22Rv1 (cell line): Measurements from ENCODE around the gene SCEL.

ENCODE experiments used
- ZFX ChIP-seq: fragments of 450-650 bp; IDR thresholded peaks from 2 replicates; pipeline ENCODE4 v1.6.1; 2017; ENCODE audit warnings: antibody characterized with exemption, borderline replicate concordance
- TF ChIP-seq, protein P1 (sequence below): fragments of 450-650 bp; IDR thresholded peaks from 2 replicates; pipeline ENCODE4 v1.5.1; 2017; ENCODE audit warnings: mild to moderate bottlenecking

DNA sequence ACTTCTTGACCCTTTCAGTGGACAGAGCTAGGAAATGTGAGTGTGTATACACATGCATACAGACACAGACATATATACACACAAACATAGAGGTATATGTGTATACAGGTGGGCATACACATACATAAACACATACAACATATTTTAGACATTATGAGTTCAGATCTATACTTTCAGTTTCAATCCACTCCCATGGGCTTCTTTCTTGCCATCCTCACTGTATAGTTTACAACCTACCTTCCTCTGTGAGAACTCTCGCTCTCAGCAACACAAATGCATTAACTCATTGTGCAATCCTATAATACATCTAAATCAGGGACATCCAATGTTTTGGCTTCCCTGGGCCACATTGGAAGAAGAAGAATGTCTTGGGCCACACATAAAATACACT lies 21.2 kb upstream of the SCEL start:
- TF ChIP-seq, protein P1, sequence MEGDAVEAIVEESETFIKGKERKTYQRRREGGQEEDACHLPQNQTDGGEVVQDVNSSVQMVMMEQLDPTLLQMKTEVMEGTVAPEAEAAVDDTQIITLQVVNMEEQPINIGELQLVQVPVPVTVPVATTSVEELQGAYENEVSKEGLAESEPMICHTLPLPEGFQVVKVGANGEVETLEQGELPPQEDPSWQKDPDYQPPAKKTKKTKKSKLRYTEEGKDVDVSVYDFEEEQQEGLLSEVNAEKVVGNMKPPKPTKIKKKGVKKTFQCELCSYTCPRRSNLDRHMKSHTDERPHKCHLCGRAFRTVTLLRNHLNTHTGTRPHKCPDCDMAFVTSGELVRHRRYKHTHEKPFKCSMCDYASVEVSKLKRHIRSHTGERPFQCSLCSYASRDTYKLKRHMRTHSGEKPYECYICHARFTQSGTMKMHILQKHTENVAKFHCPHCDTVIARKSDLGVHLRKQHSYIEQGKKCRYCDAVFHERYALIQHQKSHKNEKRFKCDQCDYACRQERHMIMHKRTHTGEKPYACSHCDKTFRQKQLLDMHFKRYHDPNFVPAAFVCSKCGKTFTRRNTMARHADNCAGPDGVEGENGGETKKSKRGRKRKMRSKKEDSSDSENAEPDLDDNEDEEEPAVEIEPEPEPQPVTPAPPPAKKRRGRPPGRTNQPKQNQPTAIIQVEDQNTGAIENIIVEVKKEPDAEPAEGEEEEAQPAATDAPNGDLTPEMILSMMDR: no peak
- TF ChIP-seq ZFX: no peak
